ENCODE results near the gene RIMS4.

GRCh38 chr20:44746367-44747165 lies 63.8 kb downstream of the RIMS4 start:
- TF ChIP-seq, protein P1, sequence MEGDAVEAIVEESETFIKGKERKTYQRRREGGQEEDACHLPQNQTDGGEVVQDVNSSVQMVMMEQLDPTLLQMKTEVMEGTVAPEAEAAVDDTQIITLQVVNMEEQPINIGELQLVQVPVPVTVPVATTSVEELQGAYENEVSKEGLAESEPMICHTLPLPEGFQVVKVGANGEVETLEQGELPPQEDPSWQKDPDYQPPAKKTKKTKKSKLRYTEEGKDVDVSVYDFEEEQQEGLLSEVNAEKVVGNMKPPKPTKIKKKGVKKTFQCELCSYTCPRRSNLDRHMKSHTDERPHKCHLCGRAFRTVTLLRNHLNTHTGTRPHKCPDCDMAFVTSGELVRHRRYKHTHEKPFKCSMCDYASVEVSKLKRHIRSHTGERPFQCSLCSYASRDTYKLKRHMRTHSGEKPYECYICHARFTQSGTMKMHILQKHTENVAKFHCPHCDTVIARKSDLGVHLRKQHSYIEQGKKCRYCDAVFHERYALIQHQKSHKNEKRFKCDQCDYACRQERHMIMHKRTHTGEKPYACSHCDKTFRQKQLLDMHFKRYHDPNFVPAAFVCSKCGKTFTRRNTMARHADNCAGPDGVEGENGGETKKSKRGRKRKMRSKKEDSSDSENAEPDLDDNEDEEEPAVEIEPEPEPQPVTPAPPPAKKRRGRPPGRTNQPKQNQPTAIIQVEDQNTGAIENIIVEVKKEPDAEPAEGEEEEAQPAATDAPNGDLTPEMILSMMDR (IDR thresholded peaks at IDR 0.05) = no peak
- no peak for TF ChIP-seq POLR2A (IDR thresholded peaks at IDR 0.05)

Measured in testis (tissue), 2 donors.